GM20000 (cell line): ENCODE measurements around the gene CDK17.

ENCODE experiments used
- DNase-seq: peaks from one replicate; pipeline ENCODE4 v3.0.0; 2012; ENCODE audit warnings: low spot score
- TF ChIP-seq, protein P1 (sequence below): IDR thresholded peaks from 2 replicates; pipeline ENCODE4 v1.5.1; 2012; ENCODE audit warnings: mild to moderate bottlenecking, control low read depth; ENCODE audit errors: extremely low read depth, missing control alignments

CDK17 gene

DNA sequence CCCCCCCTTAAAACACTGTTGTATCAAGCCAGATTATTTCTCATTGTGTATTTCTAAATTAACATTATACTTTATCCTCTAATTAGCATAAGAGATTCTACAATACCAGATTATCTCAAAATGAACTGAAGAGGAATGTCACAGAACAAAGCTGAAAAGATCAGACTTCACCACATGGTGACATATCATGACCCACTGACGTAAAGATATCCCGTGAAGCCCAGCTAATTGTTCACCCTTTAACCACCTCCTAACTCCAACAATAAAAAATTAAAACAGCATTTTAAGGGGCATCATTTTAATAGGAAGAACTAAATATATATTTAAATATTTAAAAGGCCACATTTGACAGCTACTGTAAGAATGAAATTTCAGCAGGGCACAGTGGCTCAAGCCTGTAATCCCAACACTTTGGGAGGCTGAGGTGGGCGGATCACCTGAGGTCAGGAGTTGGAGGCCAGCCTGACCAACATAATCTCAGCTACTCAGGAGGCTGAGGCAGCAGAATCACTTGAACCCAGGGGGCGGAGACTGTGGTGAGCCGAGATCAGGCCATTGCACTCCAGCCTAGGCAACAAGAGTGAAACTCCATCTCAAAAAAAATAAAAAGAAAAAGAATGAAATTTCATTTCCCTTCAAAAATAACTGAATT, 29.0 kb downstream of the CDK17 start:
- DNase-seq, result no peak
- TF ChIP-seq, protein P1, sequence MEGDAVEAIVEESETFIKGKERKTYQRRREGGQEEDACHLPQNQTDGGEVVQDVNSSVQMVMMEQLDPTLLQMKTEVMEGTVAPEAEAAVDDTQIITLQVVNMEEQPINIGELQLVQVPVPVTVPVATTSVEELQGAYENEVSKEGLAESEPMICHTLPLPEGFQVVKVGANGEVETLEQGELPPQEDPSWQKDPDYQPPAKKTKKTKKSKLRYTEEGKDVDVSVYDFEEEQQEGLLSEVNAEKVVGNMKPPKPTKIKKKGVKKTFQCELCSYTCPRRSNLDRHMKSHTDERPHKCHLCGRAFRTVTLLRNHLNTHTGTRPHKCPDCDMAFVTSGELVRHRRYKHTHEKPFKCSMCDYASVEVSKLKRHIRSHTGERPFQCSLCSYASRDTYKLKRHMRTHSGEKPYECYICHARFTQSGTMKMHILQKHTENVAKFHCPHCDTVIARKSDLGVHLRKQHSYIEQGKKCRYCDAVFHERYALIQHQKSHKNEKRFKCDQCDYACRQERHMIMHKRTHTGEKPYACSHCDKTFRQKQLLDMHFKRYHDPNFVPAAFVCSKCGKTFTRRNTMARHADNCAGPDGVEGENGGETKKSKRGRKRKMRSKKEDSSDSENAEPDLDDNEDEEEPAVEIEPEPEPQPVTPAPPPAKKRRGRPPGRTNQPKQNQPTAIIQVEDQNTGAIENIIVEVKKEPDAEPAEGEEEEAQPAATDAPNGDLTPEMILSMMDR, result no peak

DNA sequence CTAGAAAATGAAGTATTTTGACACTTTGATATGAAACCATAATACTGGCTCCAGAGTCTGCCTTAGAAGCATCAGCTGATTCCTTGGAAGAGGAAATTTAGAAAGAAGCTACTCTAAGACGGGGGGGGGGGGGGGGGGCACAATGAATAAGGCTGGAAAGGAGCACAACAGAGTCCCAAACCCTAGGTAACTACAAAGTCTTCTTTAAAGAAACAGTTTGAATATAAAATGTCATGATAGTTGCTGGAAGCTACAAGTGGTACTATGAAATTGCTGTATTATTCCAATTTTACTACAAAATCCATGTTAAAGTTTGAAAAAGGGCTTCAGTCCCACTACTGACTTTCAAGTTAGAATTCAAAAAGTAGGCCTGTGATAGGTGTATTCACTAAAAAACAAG, 31.6 kb downstream of the CDK17 start:
- TF ChIP-seq, protein P1, result no peak
- DNase-seq, result no peak

DNA sequence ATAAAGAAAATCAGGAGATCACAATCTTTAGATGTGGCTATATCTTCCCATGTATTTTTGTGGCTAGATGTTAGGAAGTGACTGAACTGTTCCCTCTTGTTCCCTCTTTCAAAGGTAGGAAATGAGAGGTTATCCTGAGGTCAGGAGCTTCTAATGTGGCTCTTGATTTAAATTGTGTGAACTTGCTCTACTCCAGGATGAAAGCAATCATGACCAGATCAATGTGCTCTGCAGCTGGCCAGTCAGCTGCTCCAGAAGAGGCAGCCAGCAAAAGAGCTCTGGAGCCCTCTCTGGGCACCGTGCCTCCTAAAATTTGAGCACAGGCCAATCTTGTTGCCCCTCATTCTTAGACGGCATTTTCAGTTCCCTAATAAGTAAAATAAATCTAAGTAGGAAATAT, 32.0 kb downstream of the CDK17 start:
- DNase-seq, result no peak
- TF ChIP-seq, protein P1, result no peak

DNA sequence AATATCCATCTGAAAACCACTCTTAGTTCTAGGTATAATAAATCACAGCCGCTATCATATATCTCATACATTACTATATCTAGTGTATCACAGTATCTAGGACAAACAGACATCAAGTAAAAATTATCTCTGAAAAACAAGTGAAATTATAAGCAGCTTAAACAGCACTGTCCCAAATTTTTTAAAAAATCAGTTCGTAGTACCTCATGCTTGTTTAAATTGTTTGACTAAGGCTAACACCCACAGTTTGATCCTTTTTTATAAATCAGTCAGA, 33.9 kb downstream of the CDK17 start:
- TF ChIP-seq, protein P1, result no peak
- DNase-seq, result no peak

DNA sequence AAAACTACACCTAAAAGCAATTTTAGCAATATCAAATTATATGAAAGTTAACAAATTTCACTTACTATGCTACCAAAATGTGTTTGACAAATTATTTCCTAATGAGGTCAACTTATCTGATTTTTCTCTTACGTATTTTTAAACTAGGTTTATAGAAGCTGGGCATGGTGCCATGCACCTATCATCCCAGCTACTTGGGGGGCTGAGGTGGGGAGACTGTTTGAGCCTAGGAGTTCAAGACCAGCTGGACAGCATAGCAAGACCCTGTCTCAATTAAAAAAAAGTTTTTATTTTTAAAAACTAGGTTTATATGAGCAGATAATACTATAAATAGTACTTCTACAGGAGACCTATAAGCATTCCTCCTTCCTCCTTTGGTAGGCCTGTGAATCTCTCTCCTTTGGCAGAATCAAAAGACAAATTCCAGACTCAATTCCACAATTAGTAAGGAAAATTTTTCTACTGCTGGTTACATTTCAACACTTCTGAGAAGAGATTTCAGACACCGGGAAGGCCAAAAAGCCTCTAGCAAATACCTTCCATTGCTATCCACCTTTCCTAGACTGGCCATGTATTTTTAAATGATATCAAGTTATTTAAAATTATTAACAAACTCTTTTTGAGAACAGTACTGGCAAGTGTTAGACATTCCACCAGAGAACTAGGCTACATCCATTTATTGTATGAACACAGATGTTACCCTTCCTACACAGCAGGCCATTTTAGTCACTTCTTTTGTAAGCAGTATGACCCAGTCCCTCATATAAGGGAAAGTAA, 34.4 kb downstream of the CDK17 start:
- TF ChIP-seq, protein P1, result no peak
- DNase-seq, result no peak

DNA sequence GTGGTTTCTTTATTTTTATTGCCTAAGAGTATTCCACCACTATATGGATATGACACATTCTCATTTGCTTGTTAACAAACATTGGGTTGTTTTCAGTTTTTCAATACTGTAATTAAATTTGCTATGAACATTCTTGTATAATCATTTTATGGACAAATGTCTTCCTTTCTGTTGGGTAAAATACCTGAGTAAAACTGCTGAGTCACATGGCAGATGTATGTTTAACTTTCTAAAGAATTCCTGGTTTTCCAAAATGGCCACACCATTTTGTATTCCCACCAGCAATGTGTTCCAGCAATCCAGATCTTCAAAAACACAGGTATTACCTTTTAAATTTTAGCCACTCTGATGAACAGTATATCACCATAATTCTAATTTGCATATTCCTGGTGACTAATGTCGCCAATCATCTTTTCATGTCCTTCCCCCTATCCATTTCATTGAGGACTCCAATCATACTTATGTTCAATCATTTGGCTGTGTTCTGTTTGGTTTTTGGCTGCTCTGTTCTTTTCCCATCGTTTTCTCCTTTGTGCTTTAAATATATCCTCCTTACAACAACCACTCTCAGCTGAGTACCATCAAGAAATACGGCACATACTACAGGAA, 36.0 kb downstream of the CDK17 start:
- TF ChIP-seq, protein P1, result no peak
- no peak for DNase-seq

DNA sequence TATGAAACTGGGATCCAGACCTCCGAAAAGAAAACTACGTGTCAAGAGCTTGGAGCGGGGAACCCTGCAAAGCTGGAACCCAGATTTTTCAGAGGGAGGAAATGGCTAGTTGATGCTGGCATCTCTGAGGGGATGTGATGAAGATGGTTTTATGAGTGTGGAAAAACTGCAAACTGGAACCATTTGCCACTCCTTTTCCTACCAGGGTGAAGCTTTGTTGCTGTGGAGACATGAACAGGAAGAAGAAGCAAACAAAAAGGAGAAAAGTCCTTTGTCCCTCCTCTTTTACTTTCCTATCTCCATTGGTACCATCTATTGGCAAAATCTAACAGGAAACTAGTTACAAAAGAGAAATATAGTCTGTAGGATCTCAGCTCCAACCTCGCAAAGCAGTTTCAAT, 39.2 kb downstream of the CDK17 start:
- no peak for DNase-seq
- TF ChIP-seq, protein P1, result no peak
